OCI-LY1 (cell line): ENCODE results near the gene IMPA2.

Experiments used
- CTCF ChIP-seq: fragments of 200-600 bp; sonication (generic), shearing (Covaris generic); IDR thresholded peaks from 2 replicates; pipeline ENCODE4 v1.5.1; 2017; ENCODE audit warnings: mild to moderate bottlenecking, antibody characterized with exemption, low read length, moderate library complexity, mixed read lengths
- EZH2 ChIP-seq: fragments of 200-600 bp; sonication (generic), shearing (Covaris generic); IDR thresholded peaks from 2 replicates; pipeline ENCODE4 v1.8.0; 2017; ENCODE audit warnings: borderline replicate concordance, mixed run types, mild to moderate bottlenecking, antibody characterized with exemption, low read length, moderate library complexity, mixed read lengths

GRCh38 chr18:12074736-12075135 lies 93.4 kb downstream of the IMPA2 start:
- TF ChIP-seq CTCF, result no peak
- TF ChIP-seq EZH2, result no peak
